GM19238 (cell line): ENCODE data around the gene CORO1C.

Experiments used
- DNase-seq: peaks from one replicate; pipeline ENCODE4 v3.0.0; 2011; ENCODE audit warnings: low spot score; ENCODE audit not compliant: insufficient read length

The CORO1C gene

DNA sequence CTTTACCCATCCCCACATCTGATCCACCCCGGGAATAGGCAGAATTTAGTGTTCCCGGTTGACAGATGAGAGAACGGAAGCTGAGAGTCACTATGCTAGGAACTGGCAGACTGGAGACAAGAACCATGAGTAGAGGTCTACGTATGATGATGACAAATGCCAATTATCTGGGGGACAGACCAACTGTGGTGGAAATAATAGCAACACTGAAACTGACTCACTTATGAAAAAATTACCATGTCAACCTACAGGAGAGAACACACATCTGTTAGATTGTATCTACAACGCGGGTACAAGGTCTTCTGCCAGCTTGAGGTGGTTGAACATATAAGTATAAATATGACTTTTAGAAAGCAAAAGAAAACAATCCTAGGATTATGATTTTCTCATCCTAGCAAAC is 82.2 kb downstream of the CORO1C start:
- DNase-seq: no peak

DNA sequence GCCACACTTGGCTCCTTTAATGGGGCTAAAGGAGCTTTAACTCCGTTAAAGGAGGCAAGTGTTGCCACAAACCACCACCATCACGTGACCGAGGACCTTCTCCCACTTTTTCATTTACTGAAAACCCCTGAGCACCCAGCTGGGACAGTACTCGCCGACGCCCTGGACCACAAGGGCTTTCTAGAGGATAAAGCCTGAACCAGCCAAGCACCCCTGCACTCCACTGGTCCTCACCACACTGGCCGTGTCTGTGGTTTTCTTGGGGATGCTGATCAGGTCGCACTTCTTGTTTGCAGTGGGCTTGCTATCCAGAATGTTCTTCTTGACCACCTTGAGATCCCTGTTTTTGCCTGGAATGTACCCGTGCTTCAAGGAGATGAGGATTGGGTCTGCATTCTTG is 82.9 kb downstream of the CORO1C start:
- DNase-seq: no peak

DNA sequence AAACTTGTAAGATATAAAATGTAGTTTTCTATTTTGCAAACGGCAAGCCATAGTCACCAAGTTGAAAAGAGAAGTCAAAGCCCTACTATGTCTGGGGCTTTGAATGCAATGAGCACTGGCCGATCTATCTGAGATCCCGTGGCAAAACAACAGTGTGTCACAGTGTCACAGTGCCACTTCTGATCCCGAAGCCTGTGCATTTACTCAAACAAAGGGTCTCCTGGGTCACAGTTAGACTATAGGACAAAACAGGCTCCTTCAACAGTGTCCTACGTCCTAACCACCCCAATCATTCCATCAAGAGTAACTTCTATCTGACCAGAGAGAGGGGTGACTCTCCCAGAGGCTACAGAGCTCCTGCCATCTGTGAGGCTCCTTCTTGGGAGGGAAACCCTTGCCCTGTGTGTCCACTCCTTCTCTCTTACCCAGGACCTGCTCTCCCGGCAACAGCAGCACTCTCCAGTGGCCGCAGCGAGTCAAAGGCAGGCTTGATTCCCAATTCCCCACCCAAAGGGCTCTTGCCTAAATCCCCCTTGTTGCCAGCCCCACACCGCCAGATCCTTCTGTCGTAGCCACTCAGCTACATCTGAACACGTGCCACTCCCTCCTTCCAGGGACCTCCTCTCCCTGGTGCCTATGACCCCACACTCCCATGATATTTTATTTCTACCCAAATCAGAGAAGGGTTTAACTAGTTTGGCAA is 83.6 kb downstream of the CORO1C start:
- no peak for DNase-seq

DNA sequence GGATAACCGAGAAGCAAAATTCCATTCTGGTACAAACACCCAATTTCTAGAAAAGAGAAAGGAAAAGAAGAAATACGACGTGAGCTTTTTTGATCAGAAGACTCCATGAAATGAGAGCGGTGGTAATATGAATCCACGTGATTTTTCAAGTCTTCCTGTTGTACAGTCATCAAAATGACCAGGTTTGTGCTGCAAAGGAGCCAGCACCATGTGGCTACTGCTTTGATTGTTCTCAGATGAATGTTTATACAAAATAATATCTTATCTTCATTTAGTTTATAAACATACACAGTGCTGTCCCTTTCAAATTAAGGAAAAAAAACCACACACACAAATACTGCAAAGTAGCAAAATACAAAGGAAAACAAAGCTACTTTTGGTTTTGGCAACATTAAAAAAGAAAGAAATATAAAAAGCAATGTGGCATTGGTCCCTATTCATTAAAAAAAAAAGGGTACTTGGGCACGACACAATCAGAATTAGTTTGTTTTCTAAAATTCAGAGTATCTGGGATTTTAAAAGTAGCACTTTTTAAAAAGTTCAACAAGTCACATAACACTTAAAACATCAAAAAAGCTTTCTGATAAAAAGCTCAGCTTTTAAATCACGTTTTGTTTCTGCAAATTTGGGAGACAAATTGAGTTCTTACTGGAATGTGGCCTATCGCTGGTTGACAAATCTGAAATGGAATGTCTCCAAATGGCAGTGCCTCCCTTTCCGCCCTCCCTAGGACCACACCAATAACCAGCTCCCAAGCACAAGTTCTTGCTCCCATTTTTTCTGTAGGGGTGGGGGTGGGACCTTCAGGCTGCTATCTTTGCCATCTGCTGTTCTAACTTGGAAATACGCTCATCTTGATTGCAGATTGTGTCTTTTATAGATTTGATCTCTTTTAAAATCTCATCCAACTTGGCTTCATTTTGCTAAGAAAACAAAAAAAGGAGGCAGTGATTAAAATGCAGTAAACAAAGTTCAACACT is 84.4 kb downstream of the CORO1C start:
- no peak for DNase-seq

- no peak for DNase-seq
Measured at GRCh38 chr12:108645686-108646599, 85.4 kb downstream of the CORO1C start.

- no peak for DNase-seq
Measured at GRCh38 chr12:108644811-108645120, 86.6 kb downstream of the CORO1C start.

GRCh38 chr12:108643941-108644810 is 87.1 kb downstream of the CORO1C start:
- DNase-seq: no peak

GRCh38 chr12:108642899-108643654 is 88.2 kb downstream of the CORO1C start:
- DNase-seq: no peak

DNA sequence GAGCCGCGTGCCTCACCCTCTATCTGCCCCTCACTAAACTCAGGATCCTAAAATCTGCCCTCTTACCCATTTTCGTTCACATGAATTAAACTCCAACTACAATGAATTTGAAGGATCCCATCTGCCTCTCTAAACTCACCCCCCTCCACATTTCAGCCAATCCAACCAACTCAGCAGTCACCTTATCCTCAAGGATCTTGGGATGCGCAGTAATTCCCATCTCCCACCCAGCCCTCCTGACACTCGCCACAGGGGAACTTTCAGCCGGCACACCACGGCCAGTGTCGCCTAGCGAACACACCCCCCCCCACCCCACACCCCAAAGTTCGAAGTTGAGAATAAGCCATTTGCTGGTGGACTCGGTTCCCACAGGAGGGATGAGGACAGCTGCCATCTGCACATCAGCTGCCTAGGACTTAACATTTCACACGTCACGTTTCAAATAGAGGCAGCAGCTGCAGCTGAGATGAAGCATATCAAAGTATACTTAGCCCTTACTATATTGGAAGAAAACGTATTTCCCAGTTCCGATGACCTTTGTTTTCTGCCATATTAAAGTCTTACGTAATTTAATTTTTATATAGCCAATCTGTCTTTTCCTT is 88.9 kb downstream of the CORO1C start:
- DNase-seq: no peak

DNA sequence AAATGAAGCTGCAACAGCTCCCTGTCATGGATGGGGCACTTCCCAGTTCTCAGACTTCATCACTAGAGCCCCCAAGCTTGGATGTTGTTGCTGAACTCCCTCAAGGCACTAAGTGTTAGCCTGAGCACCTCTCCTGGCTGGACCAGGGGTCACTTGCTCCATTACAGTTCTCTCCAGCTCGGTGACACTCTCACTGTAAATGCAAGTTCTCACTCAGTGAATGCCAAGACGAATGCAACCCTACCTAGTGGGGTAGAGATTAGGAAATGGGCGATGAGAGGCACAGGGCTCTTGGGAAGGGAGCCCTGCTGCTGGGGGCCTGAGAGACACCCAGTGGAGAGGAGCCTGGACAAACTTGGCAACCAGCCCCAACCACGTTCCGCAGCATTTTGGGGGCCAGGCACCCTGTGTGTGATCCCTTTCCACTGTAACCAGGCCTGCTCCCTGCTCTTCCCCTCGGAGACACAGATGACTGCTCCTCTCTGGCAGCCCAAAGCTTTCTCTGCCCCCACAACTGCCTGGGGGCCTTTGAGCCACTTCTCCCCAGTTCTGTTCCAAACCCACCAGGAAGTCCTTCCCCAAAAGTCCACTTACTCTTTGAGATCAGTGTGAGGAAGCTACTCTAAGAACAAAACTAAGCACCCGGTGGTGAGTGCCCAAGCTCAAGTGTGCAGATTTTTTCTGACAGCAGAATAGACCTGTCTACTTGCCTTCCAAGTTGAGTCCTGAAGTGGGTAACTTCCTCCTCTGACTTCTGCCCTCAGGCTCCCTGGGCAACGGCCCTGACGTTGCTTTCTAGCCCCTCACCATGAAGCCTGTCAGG is 89.7 kb downstream of the CORO1C start:
- no peak for DNase-seq

- no peak for DNase-seq
Measured at GRCh38 chr12:108640802-108641445, 90.4 kb downstream of the CORO1C start.

DNA sequence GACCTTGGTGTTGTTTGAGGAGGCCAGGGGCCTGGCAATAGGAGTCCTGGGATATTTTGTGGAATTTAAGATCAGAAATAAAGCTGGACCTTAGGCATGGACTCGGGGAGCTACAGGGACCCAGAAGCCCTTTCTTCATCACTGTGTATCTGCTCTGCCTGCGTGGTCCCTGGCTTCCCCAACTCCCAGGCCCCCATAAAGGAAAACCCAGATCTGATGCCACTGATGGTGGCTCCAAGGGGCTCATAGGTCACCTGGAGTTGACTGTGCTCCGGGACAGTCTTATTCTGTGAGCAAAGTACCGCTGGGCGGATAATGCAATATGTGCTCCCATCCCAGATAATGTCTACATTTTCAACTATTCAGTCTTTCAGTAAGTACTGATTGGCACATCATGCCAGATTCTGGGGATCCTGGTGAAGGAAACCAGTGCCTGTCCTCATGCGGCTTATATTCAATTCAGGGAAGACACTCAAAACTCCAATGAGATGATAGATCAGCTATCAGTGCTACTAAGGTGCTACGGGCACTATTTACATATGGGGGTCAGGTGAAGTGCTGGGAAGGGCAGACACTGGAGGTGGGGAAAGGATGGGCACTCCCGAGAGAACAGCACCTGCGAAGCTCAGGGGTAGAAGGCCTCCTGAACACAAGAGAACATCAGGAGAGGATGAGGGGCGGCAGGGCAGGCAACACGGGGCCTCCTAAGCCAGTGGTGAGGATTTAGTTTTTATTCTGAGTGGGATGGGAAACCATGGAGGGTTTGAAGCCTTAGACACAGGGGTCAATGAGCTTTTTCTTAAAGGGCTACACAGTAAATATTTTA is 92.1 kb downstream of the CORO1C start:
- DNase-seq: no peak

GRCh38 chr12:108638141-108638827 is 93.0 kb downstream of the CORO1C start:
- DNase-seq: no peak

DNA sequence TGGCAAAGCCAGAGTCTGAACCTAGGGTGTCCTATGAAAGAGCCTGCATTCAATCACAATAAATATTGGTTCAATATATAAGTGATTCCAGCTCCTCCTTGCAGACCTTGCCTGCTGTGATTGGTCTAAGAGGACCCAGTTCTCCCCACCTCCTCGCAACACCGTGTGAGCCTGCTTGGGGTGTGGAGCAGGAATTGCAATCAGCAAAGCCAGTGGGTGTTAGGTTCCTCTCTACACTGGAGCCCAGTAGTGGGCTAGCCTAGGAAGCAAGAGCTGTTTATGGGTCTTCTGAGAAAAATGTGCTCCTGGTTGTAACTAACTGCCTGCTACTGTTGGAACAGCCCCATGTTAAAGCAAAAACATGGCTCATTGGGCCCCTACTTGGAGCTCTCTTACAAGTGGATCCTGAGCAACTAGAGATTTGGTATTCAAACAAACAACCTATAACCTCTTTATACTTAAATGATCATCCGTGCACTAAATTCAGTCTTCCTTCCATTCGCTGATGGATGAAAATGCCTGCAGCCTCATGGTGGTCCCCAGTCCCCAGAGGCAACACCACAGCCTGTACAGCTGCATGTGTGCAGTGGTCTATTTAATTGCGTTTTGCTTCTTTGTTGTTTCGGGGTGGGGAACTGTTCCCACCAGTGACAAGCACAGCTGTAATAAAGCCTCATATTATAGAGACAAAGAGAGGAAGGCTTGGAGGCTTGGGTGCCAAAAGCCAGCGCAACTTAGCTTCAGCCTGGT is 93.9 kb downstream of the CORO1C start:
- no peak for DNase-seq

GRCh38 chr12:108635997-108636808 is 95.1 kb downstream of the CORO1C start:
- DNase-seq: no peak
